Endodermal cell (in vitro differentiated cells): ENCODE measurements around the gene LARP4B. TPM values are rescaled to one million over a fixed set of nuclear protein-coding genes. Genes with fewer than 3 reads are reported as not detected.

Source experiments
- DNase-seq: peaks from one replicate; pipeline ENCODE4 v3.0.0-alpha.2; 2017
- H3K27ac ChIP-seq: 2 replicates; pipeline ENCODE4 v1.5.1; 2013; ENCODE audit warnings: mild to moderate bottlenecking, low read depth, low read length, moderate library complexity
- H3K27me3 ChIP-seq: 2 replicates; pipeline ENCODE4 v1.6.1; 2013; ENCODE audit warnings: mild to moderate bottlenecking, low read length, moderate library complexity; ENCODE audit not compliant: insufficient read depth, control insufficient read depth, poor library complexity, severe bottlenecking
- H3K36me3 ChIP-seq: 2 replicates; pipeline ENCODE4 v1.7.0; 2013; ENCODE audit warnings: mild to moderate bottlenecking, low read length, moderate library complexity; ENCODE audit not compliant: control insufficient read depth, insufficient read depth
- H3K4me1 ChIP-seq: one replicate; pipeline ENCODE4 v1.7.0; 2013; ENCODE audit warnings: low read length; ENCODE audit not compliant: control insufficient read depth, insufficient read depth
- H3K4me3 ChIP-seq: 2 replicates; pipeline ENCODE4 v1.5.1; 2013; ENCODE audit warnings: mild to moderate bottlenecking, low read length, moderate library complexity
- H3K9ac ChIP-seq: 2 replicates; pipeline ENCODE4 v1.6.1; 2013; ENCODE audit warnings: mild to moderate bottlenecking, low read length, moderate library complexity; ENCODE audit not compliant: poor library complexity, severe bottlenecking; ENCODE audit errors: extremely low read depth
- H3K9me3 ChIP-seq: 2 replicates; pipeline ENCODE4 v1.6.1; 2013; ENCODE audit warnings: mild to moderate bottlenecking, low read length, moderate library complexity; ENCODE audit not compliant: control insufficient read depth
- H3K27ac Mint-ChIP-seq: 2 replicates; pipeline ENCODE4 v1.8.0; 2020; ENCODE audit warnings: mixed read lengths
- H3K27me3 Mint-ChIP-seq: 2 replicates; pipeline ENCODE4 v1.8.0; 2021; ENCODE audit warnings: mild to moderate bottlenecking, mixed read lengths; ENCODE audit not compliant: insufficient read depth
- H3K36me3 Mint-ChIP-seq: 2 replicates; pipeline ENCODE4 v1.8.0; 2020; ENCODE audit warnings: low read depth, mixed read lengths
- H3K4me1 Mint-ChIP-seq: 2 replicates; pipeline ENCODE4 v1.8.0; 2020; ENCODE audit warnings: mixed read lengths
- H3K4me3 Mint-ChIP-seq: 2 replicates; pipeline ENCODE4 v1.8.0; 2020; ENCODE audit warnings: mild to moderate bottlenecking, moderate library complexity, mixed read lengths
- H3K9me3 Mint-ChIP-seq: 2 replicates; pipeline ENCODE4 v1.8.0; 2020; ENCODE audit warnings: mild to moderate bottlenecking, mixed read lengths
- WGBS, 2 experiments: methylation state at CpG; one replicate each; pipeline versions ENCODE4 v1.1.5 to v1.1.7; 2013; ENCODE audit warnings: missing lambda C conversion rate in 2 of 2, mixed read lengths in 1 of 2; ENCODE audit not compliant: insufficient coverage in 1 of 2, insufficient read length in 1 of 2; 5-methylcytosine and 5-hydroxymethylcytosine counted together
- total RNA-seq, 2 donors: library from RNA; stranded (reverse); fragmentation: NEBNext Ultra II Directional in 1 of 2; extraction: Animal tissue kit (Norgen Biotek cat#: 25700) in 1 of 2; gene quantifications; 2 replicates in 1 of 2; 3 replicates in 1 of 2; pipeline ENCODE4 v1.2.1, GENCODE V29; 2021
- TF ChIP-seq, protein P1 (sequence below): fragments of 200-600 bp; sonication (generic); conservative IDR thresholded peaks from 2 replicates; pipeline ENCODE4 v1.5.0; 2021; ENCODE audit warnings: antibody characterized with exemption, mild to moderate bottlenecking

LARP4B gene
- total RNA-seq, 2 donors from 2014 or later, result 94.1 to 94.3 TPM

DNA sequence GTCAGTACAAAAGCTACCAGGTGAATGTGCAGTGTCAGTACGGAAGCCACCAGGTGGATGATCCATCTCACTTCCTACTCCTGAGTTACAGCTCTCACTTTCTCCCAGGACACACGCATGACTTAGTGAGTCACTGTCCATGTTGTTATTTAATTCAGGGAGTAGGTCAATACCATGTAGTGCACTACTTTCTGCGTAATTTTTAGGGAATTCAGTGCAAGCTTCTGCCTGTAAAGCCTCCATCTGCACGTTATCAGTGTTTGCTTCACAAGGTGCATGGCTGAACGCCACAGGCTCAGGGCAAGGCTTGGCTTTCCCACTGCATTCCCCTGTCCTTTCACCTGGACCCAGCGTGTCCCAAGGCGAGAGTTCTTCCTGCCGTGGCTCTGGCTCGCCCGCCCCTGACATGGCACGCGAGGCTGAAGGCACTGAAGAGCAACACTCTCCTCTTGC is 59.5 kb downstream of the LARP4B start:
- peaks cover 78% of the 10 kb centered on the region for H3K36me3 ChIP-seq
- Mint-ChIP-seq H3K27me3 (no peaks in the 10 kb centered on the region), H3K4me3 (no peak overlapping the region), H3K9me3 (no peaks in the 10 kb centered on the region), H3K4me1 (no peaks in the 10 kb centered on the region), H3K36me3 (peaks cover 47% of the 10 kb centered on the region), H3K27ac (peak overlapping the region; percentile 57)
- no peaks in the 10 kb centered on the region for H3K9me3 ChIP-seq
- no peak for DNase-seq
- no peaks in the 10 kb centered on the region for H3K4me1 ChIP-seq
- WGBS, 2 experiments, result 97 to 99% methylated on average over 12 of the region's 12 CpGs
- TF ChIP-seq, protein P1, sequence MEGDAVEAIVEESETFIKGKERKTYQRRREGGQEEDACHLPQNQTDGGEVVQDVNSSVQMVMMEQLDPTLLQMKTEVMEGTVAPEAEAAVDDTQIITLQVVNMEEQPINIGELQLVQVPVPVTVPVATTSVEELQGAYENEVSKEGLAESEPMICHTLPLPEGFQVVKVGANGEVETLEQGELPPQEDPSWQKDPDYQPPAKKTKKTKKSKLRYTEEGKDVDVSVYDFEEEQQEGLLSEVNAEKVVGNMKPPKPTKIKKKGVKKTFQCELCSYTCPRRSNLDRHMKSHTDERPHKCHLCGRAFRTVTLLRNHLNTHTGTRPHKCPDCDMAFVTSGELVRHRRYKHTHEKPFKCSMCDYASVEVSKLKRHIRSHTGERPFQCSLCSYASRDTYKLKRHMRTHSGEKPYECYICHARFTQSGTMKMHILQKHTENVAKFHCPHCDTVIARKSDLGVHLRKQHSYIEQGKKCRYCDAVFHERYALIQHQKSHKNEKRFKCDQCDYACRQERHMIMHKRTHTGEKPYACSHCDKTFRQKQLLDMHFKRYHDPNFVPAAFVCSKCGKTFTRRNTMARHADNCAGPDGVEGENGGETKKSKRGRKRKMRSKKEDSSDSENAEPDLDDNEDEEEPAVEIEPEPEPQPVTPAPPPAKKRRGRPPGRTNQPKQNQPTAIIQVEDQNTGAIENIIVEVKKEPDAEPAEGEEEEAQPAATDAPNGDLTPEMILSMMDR, result no peak
- no peak overlapping the region for H3K4me3 ChIP-seq
- no peaks in the 10 kb centered on the region for H3K27me3 ChIP-seq
- no peak overlapping the region for H3K27ac ChIP-seq
- H3K9ac ChIP-seq, result no peak overlapping the region

DNA sequence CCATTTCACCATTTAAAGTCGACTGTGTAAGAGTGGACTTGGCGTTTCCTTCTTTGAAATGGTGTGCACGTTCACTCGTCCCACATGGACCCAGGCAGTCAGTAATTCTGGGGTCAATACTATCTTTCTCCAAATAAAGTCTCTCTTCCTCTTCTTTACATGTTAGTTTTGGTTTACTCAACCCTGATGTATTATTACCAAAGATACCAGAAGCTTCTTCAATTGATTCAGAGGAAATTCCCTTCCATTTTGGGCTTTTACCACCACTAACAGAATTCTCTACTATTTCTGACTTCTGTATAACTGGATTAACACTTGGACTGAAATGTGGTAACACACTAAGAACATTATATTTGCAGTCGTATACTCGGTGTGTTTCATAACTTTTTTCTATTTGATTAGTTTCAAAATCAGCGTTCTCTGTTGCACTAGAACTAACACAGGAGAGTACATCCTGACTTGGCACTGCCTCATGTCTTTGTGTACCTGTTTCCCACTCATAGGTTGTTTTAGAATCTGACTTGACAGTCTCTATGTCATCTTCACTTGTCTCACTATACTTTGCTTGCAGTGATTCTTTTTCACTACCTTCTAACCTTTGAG is 60.8 kb downstream of the LARP4B start:
- Histone ChIP-seq H3K4me3 (no peak overlapping the region), H3K9me3 (no peaks in the 10 kb centered on the region), H3K27me3 (no peaks in the 10 kb centered on the region), H3K27ac (no peak overlapping the region), H3K36me3 (peaks cover 79% of the 10 kb centered on the region), H3K4me1 (no peaks in the 10 kb centered on the region), H3K9ac (no peak overlapping the region)
- no peaks in the 10 kb centered on the region for H3K4me1 Mint-ChIP-seq
- 94 to 95% methylated on average over 7 of the region's 7 CpGs for WGBS, 2 experiments
- peak overlapping the region; percentile 44 for H3K27ac Mint-ChIP-seq
- H3K9me3 Mint-ChIP-seq, result no peaks in the 10 kb centered on the region
- H3K36me3 Mint-ChIP-seq, result peaks cover 48% of the 10 kb centered on the region
- no peak overlapping the region for H3K4me3 Mint-ChIP-seq
- DNase-seq, result no peak
- H3K27me3 Mint-ChIP-seq, result no peaks in the 10 kb centered on the region
- TF ChIP-seq, protein P1, result no peak

DNA sequence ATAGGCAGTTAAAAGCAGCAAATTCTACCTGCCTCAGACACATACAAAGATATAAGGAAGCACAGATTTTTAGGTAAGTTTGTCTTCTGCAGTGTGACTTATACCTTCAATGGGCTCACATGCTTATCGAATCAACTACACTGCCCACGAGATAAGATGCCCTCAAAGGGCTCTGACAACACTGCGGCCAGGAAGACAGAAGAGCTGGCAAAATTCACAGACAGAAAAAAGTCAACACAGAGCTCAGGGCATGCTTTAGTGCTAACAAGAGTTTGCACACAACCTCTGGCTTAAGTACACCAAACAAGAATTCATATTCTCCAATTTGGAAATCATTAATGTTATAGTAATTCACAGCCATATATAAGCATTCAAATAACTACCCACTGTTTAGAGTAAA is 62.3 kb downstream of the LARP4B start:
- H3K36me3 ChIP-seq, result peaks cover 82% of the 10 kb centered on the region
- Mint-ChIP-seq H3K4me3 (no peak overlapping the region), H3K9me3 (no peaks in the 10 kb centered on the region), H3K4me1 (no peaks in the 10 kb centered on the region), H3K27ac (no peak overlapping the region), H3K27me3 (no peaks in the 10 kb centered on the region), H3K36me3 (peaks cover 52% of the 10 kb centered on the region)
- H3K4me3 ChIP-seq, result no peak overlapping the region
- no peak for DNase-seq
- no peak overlapping the region for H3K27ac ChIP-seq
- WGBS, 2 experiments, result 90% methylated on average over 3 of the region's 3 CpGs
- no peaks in the 10 kb centered on the region for H3K4me1 ChIP-seq
- TF ChIP-seq, protein P1, result no peak
- H3K9me3 ChIP-seq, result no peaks in the 10 kb centered on the region
- no peak overlapping the region for H3K9ac ChIP-seq
- H3K27me3 ChIP-seq, result no peaks in the 10 kb centered on the region
